NCI-H748 treated with DMSO at 0.1 percent for 48 hours (cell line): Measurements from ENCODE around the gene OGA.
"Not testable (repeated sequence)": the region's sequence is repeated elsewhere in the genome, so short reads cannot be mapped to it uniquely, and the experiment has no call there.

Experiments used
- DNase-seq: peaks from one replicate; lab custom pipeline; 2025; lab: John Stamatoyannopoulos, UW

OGA gene

DNA sequence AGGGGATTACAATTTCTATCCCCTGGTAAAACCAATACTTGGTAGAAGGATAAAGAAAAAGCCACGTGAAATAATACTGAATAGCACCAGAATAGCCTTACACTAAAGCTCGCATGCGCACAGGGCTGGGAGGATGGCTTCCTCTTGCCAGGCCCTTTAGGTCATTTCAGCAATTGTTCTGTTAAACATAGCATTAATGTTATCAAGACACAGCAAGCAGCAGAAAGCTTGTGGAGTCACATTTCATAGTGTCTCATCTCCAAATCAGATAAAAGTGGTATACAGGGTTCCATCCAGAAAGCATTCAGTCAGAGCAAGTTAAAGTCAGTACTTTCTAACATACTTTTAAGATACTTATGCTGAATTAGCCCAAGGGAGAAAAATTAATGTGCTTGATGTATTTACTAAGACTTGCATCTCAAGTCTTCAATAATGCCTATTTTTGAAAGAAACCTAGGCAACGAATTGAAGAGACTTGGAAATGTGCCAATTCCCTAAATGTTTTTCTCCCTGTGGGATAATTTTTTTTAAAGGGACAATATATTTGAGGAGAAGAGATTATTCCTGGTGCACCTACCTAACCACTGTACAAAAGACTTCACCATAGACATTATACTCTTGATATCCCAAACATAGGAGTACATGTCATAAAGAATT, 20.7 kb downstream of the OGA start:
- DNase-seq: no peak

DNA sequence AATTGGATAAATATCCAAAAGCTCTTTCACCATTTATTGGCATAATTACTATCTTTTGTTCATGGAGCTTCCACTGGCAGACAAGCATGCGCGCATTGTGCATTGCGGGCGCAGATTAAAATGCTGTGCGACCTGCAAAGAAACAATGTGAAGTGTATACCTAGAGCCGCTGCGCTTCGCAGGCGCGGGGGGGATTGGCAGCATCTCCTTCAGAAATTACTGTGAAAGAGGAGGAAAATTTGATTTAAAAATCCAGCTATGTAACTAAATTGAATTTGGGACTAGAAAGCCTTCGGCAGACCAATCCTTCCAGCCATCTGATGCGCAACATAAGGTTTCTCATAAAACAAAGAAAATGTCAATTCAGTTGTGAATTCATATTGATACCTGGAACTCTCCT, 24.7 kb downstream of the OGA start:
- no peak for DNase-seq

DNA sequence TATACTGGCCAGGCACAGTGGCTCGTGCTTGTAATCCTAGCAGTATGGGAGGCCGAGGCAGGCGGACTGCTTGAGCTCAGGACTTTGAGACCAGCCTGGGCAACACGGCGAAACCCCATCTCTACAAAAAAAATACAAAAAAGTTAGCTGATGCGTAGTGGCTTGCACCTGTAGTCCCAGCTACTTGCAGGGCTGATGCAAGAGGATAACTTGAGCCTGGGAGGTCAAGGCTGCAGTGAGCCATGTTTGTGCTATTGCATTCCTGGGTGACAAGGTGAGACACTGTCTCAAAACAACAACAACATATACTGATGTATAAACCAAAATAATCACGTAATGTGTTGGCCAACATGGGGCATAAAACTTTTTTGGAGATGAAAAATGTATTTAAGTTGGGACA, 28.6 kb downstream of the OGA start:
- no peak for DNase-seq

DNA sequence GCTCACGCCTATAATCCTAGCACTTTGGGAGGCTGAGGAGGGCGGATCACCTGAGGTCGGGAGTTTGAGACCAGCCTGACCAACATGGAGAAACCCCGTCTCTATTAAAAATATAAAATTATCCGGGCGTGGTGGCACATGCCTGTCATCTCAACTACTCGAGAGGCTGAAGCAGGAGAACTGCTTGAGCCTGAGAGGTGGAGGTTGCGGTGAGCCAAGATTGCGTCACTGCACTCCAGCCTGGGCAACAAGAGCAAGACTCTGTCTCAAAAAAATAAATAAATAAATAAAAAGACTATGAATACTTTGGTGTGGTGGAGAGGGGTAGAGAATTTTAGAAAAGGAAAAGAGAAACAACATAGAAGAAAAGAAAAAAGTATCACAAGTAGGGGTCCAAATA, 29.0 kb downstream of the OGA start:
- not testable (repeated sequence) for DNase-seq

DNA sequence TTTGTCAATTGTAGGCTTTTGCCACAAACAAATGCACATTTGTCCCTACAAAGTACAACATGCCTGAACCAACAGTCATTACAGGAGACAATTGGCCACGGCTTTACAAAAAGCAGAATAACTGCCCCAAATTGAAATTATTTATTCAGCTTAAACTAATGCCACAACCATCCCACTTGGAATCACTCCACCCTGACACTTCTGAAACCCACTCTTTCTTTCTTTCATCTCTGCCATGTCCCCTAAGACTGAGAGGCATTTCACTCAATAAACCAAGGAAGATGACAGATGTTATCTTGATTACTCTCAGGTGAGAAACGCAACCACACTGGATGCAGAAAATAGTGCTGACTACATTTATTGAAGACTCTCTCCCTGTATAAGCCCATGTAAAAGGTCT, 32.4 kb downstream of the OGA start:
- no peak for DNase-seq

DNA sequence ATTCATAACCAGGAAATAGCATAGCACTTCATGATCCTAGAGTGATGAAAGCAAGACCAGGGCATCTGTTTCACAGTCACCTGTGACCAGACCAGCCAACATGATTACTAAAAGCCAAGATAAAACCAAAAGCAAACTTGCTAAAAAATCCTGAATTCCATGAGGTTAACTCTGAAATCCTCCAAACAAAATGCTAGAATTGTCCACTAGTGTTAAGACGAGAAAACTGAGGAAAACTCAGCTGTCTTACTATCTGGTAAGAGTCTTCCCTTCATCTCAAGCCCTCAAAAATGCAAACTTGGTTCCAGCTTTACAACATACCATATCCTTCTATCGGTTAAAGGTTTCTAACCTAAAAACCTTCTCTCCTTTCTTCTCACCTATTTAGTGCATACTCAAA, 33.7 kb downstream of the OGA start:
- no peak for DNase-seq

DNA sequence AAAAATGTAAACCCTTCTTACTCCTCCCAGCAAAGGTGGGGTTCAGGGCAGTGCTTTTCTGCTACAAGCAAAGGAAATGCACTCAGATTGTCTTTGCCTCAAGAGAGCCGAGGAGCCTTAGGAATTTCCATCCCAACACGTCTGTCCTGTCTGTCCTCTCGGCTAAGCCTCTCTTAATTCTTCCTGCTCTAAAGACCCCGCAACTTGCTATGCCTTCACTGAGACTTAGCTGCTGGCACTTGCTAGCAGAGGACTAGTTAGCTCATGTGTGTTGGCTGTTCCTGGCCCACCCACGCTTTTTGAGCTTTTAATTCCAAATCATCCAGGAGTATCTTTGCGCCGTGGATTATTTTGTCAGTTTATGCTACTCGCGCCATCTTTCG, 34.5 kb downstream of the OGA start:
- DNase-seq: no peak

DNA sequence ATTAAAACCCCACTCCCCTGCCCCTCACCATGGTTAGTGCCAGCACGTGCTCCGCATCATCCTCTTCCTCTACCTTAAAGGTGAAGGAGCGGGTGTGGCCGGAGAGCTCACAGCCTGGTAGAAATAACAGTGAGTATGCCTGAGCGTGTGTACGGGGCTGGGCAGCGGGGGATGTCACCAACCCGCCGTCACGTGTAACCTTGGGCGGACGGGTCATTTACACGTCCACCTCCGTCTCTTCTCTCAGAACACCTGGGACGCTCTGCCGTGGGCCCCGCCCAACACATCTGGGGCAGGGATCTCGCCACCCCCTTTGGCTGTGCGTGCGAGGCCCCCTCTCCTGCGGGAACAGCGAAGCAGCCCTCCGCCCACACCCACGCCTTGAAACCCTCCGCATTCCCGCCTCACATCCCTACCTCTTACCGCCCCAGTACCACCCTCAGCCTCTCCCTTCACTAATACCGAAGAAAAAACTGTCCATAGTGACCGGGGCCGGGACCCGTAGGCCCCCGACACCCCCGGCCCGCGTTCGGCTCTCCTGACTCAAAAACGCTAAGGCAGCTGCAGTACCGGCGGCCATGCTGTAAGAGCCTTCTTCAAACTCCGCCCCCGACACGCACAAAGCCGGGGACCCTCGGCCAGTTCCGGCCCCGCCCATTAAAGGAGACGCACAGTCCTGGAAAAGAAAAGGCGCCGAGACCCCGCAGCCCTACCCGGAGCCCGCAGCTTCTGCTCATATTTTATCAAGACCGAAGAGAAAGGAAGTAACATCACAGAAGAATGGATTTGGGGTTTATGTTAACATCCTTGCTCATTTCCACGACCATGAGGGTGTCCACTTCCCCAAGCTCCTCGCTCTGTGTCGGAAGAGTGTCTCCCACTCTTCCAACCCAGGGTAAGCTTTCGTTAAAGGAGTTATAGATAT, 35.2 kb downstream of the OGA start, which contains the start of gene NPM3:
Gene NPM3, minus strand, starts transcription at position 636 of the 925 bp plus-strand sequence. Its CDS starts 56 bp downstream, at position 580.
- peak; percentile 37 for DNase-seq

DNA sequence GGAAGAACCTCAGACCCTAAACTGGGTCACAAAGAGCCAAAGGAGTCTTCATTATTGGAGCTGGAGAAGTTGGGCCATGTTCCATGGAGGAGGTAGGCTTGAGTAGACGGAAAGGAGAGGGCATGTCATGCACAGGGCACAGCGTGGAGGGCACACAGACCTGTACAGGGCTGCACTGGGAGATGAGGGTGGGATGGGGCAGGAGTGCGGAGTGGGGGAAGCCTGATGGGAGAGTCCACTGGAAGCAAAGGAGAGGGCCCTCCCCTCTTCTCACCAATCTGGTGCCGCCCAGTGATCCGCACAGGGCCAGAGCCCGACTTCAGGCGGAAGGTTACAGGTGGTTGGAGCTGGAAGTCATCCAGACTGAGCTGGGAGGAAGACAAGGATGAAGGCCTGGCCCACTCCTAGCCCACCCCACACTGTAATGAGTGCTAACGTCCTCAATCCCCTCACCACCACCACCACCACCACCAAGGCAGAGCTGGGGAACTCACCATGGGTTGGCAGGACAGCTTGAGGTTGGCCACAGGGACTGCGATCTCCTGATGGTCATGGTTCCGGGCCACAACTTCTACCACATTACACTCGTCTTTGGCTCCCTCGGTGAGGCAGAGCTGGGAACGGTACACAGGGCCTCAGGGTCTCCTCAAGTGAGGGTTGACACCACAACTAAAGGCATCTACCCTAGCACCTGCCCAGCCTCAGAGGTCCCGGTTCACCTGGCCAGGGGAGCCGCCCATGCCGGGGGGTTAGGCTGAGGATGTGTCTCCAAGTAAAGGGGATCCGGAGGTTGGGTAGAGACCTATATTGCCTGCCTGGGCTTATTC, 36.0 kb downstream of the OGA start:
- no peak for DNase-seq

DNA sequence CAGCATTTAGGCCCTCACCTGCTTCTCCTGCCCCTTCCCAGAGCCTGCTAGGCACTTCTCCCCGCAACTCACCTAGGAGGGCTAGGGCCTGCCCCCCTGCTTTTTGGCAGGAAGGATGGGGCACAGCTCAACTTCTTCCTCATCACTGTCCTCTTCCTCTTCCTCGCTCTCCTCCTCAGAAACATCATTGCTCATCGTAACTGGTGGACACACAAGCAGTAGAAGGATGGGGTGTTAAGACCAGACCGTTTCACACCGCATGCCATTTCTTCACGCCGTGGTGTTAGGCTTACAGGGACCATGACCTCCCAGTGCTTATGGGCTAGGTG, 36.6 kb downstream of the OGA start:
- no peak for DNase-seq

DNA sequence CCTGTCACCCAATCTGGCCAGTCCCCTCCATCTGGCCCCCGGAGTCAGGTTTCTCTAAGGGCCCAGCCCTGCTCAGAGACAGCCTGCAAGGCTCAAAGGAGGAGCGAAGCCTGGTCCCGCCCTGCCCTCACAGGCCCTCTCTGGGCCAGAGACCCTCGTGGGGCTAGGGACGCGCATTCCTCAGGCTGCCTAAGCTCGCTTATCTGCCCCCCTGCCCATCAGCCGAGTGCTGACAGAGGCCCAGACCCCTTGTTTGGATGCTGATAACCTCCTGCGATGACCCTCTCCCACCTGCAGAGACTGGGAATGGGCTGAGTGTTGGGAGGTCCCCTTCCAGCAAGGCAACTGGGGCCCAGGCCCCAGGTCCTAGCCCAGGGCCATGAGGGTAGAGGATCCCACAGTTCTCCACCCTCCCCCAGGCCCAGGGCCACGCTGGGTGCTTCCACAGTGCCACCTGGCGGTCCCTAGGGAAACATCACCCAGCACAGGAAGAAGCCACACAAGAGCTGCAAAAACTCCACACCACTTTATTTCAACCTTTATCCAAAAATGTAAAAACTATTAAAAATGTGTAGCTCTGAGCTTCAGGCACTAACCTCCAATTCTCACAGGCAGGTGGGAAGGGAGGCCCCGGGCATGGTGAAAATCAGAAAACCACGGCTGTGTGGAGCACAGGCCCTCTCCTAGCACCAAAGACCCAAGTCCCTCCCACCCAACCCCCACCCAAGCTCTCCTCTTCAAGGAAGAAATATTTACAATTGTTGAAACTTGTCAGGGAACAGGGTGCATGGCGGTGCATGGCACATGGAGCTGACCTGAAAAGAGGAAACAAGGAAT, 37.2 kb downstream of the OGA start:
- peak; percentile 13 for DNase-seq

DNA sequence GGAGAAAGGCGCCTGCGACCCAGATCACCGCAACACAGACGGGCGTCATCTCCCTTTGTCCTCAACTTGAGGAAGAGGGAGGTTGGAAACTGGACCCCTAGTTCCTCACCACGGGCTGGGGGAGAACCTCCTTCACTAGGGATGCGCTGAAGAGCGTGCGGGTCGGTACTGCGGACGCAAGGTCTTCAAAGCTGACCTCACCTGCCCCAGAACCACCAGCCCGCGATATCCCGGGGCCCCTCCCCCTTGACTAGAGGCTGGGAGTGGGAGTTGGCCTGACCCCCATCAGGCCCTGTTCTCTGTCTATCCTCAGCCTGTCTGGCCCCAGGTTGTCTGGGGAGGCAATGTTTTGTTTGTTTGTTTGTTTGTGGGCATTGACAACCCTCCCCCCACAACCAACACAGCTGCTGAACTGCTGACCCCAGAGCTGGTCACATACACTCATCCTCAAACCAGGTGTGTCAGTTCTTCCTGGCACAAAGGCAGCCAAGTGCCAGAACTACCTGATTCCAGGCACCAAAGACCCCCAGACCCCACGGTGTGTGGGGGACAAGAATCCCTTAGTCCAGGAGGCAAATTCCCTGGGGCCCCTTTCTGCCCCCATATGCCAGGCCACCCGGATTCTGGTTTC, 37.9 kb downstream of the OGA start:
- no peak for DNase-seq

DNA sequence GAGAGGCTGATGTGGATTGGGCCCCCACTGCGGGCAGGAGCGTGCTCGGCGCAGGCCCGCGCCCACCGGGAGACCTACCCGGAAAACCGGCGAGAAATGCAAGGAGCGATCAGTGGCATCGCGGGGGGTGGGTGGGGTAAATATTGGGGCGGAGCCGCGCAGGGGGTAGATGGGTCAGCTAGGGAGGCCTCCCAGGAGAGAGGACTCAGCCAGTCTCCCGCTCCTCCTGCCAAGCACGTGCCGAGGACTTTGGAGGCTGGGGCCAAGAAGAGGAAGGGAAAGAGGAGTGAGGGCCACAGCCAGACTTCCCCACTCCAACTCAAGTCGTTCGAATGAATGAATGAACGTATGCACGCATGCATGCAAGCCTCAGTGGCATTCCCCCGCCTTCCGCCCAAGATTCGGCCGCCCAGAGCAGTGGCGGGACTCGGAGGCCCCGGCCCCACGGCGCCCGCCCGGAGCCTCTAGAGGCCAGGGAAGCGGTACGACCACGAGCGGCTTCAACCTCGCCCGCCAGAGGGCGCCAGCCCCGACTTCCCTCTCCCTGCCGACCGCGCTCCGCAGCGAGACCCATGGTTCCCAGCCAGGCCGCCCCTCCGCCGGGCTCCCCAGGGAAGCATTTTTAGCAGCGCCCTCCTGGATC, 38.6 kb downstream of the OGA start:
- peak; percentile 38 for DNase-seq

DNA sequence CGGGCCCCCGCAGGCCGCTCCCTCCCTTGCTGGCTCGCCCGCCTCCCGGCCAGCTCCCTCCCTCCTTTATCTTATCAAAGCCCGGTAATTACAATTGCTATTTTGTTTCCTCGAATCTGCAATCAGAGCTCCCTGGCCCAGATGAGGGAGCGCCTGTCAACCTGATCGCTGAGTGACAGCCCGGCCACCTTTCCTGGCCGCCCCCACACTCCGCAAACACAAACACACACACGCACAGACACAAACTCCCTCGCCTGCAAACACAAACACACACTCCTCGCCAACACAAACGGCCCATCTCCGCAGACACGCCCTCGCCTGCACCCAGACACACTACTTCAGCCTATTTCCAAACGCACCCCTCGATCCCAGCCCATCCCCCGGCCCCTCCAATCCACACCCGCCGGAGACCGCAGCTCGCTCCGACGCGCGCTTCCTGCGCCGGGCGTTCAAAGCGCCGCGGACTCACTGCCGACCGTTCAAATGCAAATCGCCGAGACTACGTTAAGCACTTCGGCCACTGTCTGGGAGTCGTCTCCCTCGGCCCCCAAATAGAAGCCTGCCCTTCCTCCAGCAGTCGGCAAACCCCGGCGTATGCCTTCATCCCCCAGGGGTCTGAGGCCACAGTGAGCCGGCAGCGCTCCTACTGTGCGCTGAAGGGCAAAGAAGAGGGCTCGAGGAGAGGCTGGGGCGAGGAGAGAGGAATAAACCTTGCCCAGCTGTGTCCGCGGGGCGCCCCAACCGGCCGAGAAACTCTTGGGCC, 39.3 kb downstream of the OGA start:
- DNase-seq: peak; percentile 6

DNA sequence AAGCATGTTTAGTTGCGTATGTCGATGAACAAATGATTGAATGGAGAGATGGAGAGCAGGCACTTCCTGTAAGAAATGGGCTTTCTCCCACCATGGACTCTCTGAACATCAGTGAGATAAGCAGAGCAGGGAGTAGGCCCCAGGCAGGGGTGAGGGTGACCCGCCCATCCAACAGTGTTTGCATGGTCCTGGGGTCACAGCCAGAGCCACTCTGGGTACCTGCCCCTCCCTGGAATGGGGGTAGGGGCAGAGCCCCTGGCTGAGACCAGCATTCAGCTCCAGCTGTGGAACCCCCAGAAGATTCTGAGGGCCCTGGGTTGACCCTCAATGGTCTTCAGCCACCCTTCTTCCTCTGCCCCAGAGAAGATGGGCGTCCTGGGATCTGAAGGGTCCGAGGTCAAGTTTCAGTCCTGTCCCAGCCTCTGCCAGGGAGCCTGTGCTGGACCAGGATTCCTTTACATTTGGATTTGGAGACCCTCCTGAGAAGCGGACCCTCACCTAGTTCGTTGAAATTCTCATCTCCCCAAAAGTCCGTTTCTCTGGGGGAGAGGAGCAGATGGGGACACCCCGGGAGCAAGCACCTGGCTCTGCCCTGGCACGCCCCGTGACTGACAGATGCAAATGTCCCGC, 40.0 kb downstream of the OGA start:
- DNase-seq: no peak

DNA sequence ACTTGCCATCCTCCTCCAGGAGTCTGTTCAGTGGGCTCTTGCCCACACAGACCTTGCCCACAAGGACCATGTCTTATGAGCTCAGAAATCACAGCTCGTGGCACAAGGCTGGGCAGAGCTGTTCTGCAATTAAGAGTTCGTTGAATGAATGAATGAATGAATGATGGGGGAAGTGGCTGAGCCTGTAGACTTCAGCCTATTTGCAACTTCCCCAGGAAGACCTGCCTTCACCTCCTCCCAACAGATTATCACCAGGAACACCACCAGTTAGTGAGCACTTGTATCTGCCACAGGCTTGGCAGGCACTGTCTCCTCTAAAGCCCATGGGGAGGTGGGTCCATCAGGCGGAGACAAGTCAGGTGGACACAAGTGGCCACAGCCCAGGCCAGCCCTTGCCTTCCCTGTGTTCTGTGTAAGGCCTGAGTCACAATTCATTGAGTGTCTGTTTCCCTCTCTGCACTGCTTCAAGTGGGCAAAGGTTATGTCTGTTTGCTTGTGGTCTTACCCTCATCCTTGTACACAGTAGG, 40.6 kb downstream of the OGA start:
- DNase-seq: no peak

DNA sequence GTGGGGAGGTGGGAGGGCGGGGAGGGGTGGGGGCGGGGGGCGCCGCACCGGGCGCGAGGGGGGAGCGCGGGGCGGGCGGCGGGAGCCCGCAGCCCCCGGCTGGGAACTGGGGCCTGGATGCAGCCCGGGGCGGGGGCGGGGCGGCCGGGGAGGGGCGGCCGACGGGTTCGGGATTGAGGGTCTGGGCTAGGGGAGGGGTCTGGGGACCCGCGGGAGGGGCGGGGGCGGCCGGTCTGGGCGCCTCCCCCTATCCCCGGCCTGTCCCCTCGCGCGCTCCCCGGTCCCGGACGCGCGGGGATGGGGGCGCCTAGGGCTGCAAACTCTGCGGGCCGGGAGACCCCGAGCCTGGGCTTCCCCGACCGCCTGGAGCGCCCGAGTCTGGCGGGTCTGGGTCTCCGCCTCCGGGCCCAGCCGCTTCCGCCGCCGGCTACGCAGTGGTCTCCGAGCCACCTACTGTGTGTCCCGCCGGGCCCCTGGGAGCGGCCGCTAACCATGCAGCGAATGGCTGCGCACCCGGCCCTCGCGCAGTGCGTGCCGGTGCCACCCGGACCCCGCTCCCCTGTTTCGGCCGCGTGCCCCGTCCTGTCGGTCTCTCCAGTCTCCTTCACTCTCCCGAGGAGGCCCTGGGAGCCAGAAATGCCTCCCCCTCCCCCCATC, 42.0 kb downstream of the OGA start:
- no peak for DNase-seq

DNA sequence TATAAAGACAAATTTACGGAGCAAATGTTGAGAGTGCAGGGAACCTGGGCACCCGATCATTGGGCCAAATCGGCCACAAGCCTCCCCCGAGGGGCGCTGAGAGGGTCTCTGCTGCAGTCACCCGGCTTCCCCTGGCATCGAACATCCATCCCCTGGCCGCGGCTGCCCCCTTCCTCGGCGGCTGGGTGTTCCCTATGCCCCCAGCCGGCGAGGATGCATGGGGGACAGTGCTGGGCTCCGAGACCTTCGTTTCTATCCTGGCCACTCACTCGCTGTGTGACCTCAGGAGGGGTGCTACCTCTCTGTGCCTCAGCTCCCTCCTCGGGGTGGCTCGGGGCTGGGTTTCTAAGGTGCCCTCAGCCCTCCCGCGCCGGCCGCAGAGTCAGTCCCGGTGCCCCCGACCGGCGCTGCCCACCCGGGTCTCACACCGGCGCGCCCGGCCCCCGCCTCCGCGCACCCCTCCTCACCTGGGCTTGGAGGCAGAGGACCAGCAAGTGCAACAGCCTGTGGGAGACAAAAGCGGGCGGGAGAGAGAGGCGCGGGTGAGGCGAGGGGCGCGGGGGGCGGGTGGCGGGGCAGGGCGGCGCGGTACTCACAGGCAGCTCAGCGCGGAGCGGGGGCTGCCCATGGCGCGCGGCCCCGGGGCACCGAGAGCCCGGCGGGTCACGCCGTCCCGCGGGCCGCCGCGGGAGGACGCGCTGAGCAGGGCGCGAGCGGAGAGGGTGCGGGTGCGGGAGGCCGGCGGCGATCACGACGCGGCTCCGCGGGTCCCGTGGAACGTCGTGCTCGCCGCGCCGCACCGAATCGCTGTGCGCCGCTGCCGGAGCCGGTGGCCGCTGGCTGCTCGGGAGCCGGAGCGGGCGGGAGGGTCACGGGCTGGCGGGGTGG, 42.7 kb downstream of the OGA start, which contains the start of gene FGF8:
Gene FGF8, minus strand, starts transcription at position 842 of the 888 bp plus-strand sequence. Its CDS starts 214 bp downstream, at position 628.
- DNase-seq: no peak
